Astrocyte (in vitro differentiated cells and primary cell): ENCODE results near the gene ASB4. TPM values are rescaled to one million over a fixed set of nuclear protein-coding genes. Genes with fewer than 3 reads are reported as not detected.

Experiments
- DNase-seq: peaks from one replicate; pipeline ENCODE4 v3.0.0-alpha.2; 2010; ENCODE audit warnings: low read depth
- FAIRE-seq: peaks from 2 replicates; lab custom pipeline; 2011; peaks lifted over from hg19 to GRCh38; lab: Jason Lieb, UNC
- H2AFZ ChIP-seq: 2 replicates; pipeline ENCODE4 v1.6.0; 2012; ENCODE audit warnings: low read depth, low read length, inconsistent platforms
- H3K27ac ChIP-seq: 2 replicates; pipeline ENCODE4 v1.5.1; 2011; ENCODE audit warnings: low read depth, low read length, inconsistent platforms
- H3K27me3 ChIP-seq: 2 replicates; pipeline ENCODE4 v1.6.0; 2011; ENCODE audit warnings: low read length, inconsistent platforms; ENCODE audit not compliant: insufficient read depth
- H3K36me3 ChIP-seq: 2 replicates; pipeline ENCODE4 v1.5.1; 2011; ENCODE audit warnings: low read length, inconsistent platforms; ENCODE audit not compliant: insufficient read depth
- H3K4me1 ChIP-seq: 2 replicates; pipeline ENCODE4 v1.5.1; 2011; ENCODE audit warnings: low read length, inconsistent platforms; ENCODE audit not compliant: insufficient read depth
- H3K4me2 ChIP-seq: 2 replicates; pipeline ENCODE4 v1.6.0; 2012; ENCODE audit warnings: low read length, inconsistent platforms
- H3K4me3 ChIP-seq: 2 replicates; pipeline ENCODE4 v1.5.1; 2011; ENCODE audit warnings: low read depth, mild to moderate bottlenecking, low read length, inconsistent platforms; ENCODE audit not compliant: insufficient read depth
- H3K79me2 ChIP-seq: 2 replicates; pipeline ENCODE4 v1.6.0; 2012; ENCODE audit warnings: mild to moderate bottlenecking, low read length, inconsistent platforms; ENCODE audit not compliant: insufficient read depth
- H3K9ac ChIP-seq: 2 replicates; pipeline ENCODE4 v1.6.0; 2012; ENCODE audit warnings: mild to moderate bottlenecking, low read length, inconsistent platforms
- H3K9me3 ChIP-seq: 2 replicates; pipeline ENCODE4 v1.5.1; 2012; ENCODE audit warnings: low read depth, mild to moderate bottlenecking, low read length, inconsistent platforms; ENCODE audit not compliant: insufficient read depth
- H4K20me1 ChIP-seq: 2 replicates; pipeline ENCODE4 v1.6.0; 2012; ENCODE audit warnings: low read length, inconsistent platforms; ENCODE audit not compliant: insufficient read depth
- H3K27ac Mint-ChIP-seq: one replicate; pipeline ENCODE4 v1.8.0; 2021; ENCODE audit warnings: mild to moderate bottlenecking, mixed read lengths; ENCODE audit not compliant: unreplicated experiment
- H3K27me3 Mint-ChIP-seq: one replicate; pipeline ENCODE4 v1.8.0; 2021; ENCODE audit warnings: low read depth, mixed read lengths; ENCODE audit not compliant: unreplicated experiment
- H3K36me3 Mint-ChIP-seq: one replicate; pipeline ENCODE4 v1.8.0; 2021; ENCODE audit warnings: low read depth, mixed read lengths; ENCODE audit not compliant: unreplicated experiment
- H3K4me1 Mint-ChIP-seq: one replicate; pipeline ENCODE4 v1.8.0; 2021; ENCODE audit warnings: low read depth, mixed read lengths; ENCODE audit not compliant: unreplicated experiment
- H3K4me3 Mint-ChIP-seq: one replicate; pipeline ENCODE4 v1.8.0; 2021; ENCODE audit warnings: mild to moderate bottlenecking, moderate library complexity, mixed read lengths; ENCODE audit not compliant: unreplicated experiment
- H3K9me3 Mint-ChIP-seq: one replicate; pipeline ENCODE4 v1.8.0; 2021; ENCODE audit warnings: mild to moderate bottlenecking, mixed read lengths; ENCODE audit not compliant: unreplicated experiment
- CTCF ChIP-seq: IDR thresholded peaks from 2 replicates; pipeline ENCODE4 v1.5.1; 2011; ENCODE audit warnings: low read depth, mild to moderate bottlenecking, inconsistent platforms, low read length, moderate library complexity; ENCODE audit not compliant: insufficient read depth
- EZH2 ChIP-seq: IDR thresholded peaks from 2 replicates; pipeline ENCODE4 v1.6.1; 2012; ENCODE audit warnings: mild to moderate bottlenecking, low read length, inconsistent platforms; ENCODE audit not compliant: insufficient read depth
- total RNA-seq: library from RNA; stranded (reverse); gene quantifications from 2 replicates; pipeline ENCODE4 v1.2.1, GENCODE V29; 2021

Gene ASB4
- total RNA-seq, 1 donor from 2014 or later = not detected

GRCh38 chr7:95517458-95517857 lies 31.7 kb downstream of the ASB4 start:
- H3K4me2 ChIP-seq = no peak overlapping the region
- no peaks in the 10 kb centered on the region for H4K20me1 ChIP-seq
- DNase-seq (no peak), FAIRE-seq (no peak)
- no peak overlapping the region for H3K4me3 ChIP-seq
- H3K27me3 ChIP-seq = no peaks in the 10 kb centered on the region
- no peaks in the 10 kb centered on the region for H3K4me1 ChIP-seq
- H3K4me3 Mint-ChIP-seq = no peak overlapping the region
- no peak overlapping the region for H3K9ac ChIP-seq
- TF ChIP-seq CTCF = no peak
- no peak for TF ChIP-seq EZH2
- peaks cover 2% of the 10 kb centered on the region for H3K9me3 Mint-ChIP-seq
- H2AFZ ChIP-seq = no peak overlapping the region
- no peaks in the 10 kb centered on the region for H3K9me3 ChIP-seq
- no peaks in the 10 kb centered on the region for H3K36me3 Mint-ChIP-seq
- H3K27ac Mint-ChIP-seq = no peak overlapping the region
- peaks cover 5% of the 10 kb centered on the region for H3K27me3 Mint-ChIP-seq
- no peak overlapping the region for H3K27ac ChIP-seq
- no peaks in the 10 kb centered on the region for H3K79me2 ChIP-seq
- H3K4me1 Mint-ChIP-seq = no peaks in the 10 kb centered on the region
- no peaks in the 10 kb centered on the region for H3K36me3 ChIP-seq

- Histone ChIP-seq H3K27ac (no peak overlapping the region), H3K27me3 (no peaks in the 10 kb centered on the region), H3K36me3 (no peaks in the 10 kb centered on the region), H3K9me3 (no peaks in the 10 kb centered on the region), H3K79me2 (no peaks in the 10 kb centered on the region), H3K4me1 (no peaks in the 10 kb centered on the region), H3K4me2 (no peak overlapping the region), H4K20me1 (no peaks in the 10 kb centered on the region), H3K9ac (no peak overlapping the region), H2AFZ (no peak overlapping the region), H3K4me3 (no peak overlapping the region)
- Mint-ChIP-seq H3K4me1 (no peaks in the 10 kb centered on the region), H3K9me3 (peaks cover 2% of the 10 kb centered on the region), H3K27me3 (peaks cover 5% of the 10 kb centered on the region), H3K4me3 (no peak overlapping the region), H3K36me3 (no peaks in the 10 kb centered on the region), H3K27ac (no peak overlapping the region)
- FAIRE-seq (no peak), DNase-seq (no peak)
- TF ChIP-seq CTCF (no peak), EZH2 (no peak)
These were observed 32.1 kb downstream of the ASB4 start for GRCh38 chr7:95517870-95518269.

GRCh38 chr7:95520136-95520535 lies 34.4 kb downstream of the ASB4 start:
- FAIRE-seq = no peak
- Mint-ChIP-seq H3K36me3 (no peaks in the 10 kb centered on the region), H3K4me3 (no peak overlapping the region), H3K27me3 (peaks cover 2% of the 10 kb centered on the region), H3K9me3 (no peaks in the 10 kb centered on the region), H3K4me1 (no peaks in the 10 kb centered on the region), H3K27ac (no peak overlapping the region)
- Histone ChIP-seq H3K4me3 (no peak overlapping the region), H3K9ac (no peak overlapping the region), H3K36me3 (no peaks in the 10 kb centered on the region), H2AFZ (no peak overlapping the region), H3K27me3 (no peaks in the 10 kb centered on the region), H3K4me1 (no peaks in the 10 kb centered on the region), H3K9me3 (no peaks in the 10 kb centered on the region), H3K79me2 (no peaks in the 10 kb centered on the region), H4K20me1 (no peaks in the 10 kb centered on the region), H3K27ac (no peak overlapping the region), H3K4me2 (no peak overlapping the region)
- TF ChIP-seq EZH2 (no peak), CTCF (no peak)
- DNase-seq = no peak
